GM12878 (cell line): ENCODE measurements around the gene SP100. TPM values are rescaled to one million over a fixed set of nuclear protein-coding genes. Genes with fewer than 3 reads are reported as not detected.

Experiments
- ATAC-seq: fragments of 200-7000 bp; cut with Tn5 transposase; 3 replicates; pipeline ENCODE4 v1.9.1; 2020; ENCODE audit warnings: mild to moderate bottlenecking, moderate library complexity
- BruUV-seq: library from RNA; stranded (reverse); fragments of 400-500 nt; replicated peaks from 2 replicates; lab custom pipeline; 2021; lab: Mats Ljungman, UMichigan
- CTCF ChIA-PET: fragments of 300-600 bp; sonication (Branson Sonifier 250); formaldehyde crosslinking; extraction: SDS; loops from one replicate; lab custom pipeline; 2021; ENCODE audit warnings: inconsistent platforms; lab: Yijun Ruan, JAX
- POLR2A ChIA-PET: fragments of 350-600 bp; formaldehyde crosslinking; extraction: SDS; loops from one replicate; lab custom pipeline; 2021; ENCODE audit warnings: inconsistent platforms; lab: Charles Lee
- RAD21 ChIA-PET: fragments of 300-600 bp; sonication (Branson Sonifier 250); formaldehyde crosslinking; loops from one replicate; lab custom pipeline; 2023; ENCODE audit warnings: antibody characterized with exemption; ENCODE audit not compliant: unreplicated experiment; lab: Charles Lee
- SMC1A ChIA-PET: fragments of 300-600 bp; sonication (Branson Sonifier 250); formaldehyde crosslinking; loops from one replicate; lab custom pipeline; 2023; ENCODE audit not compliant: unreplicated experiment, uncharacterized antibody; lab: Charles Lee
- DNase-seq: peaks from one replicate; pipeline ENCODE4 v3.0.0-alpha.2; 2011; ENCODE audit warnings: low read depth, low spot score
- FAIRE-seq: peaks from 3 replicates; lab custom pipeline; 2011; peaks lifted over from hg19 to GRCh38; lab: Jason Lieb, UNC
- H2AFZ ChIP-seq: 2 replicates; pipeline ENCODE4 v1.6.0; 2011; ENCODE audit warnings: low read depth, low read length, control low read depth; ENCODE audit not compliant: control insufficient read depth
- H3K27ac ChIP-seq: 2 replicates; pipeline ENCODE4 v1.5.1; 2011; ENCODE audit warnings: control low read depth; ENCODE audit not compliant: control insufficient read depth, insufficient read depth
- H3K27me3 ChIP-seq, 2 experiments: replicated peaks in 1 of 2; 2 replicates each; pipeline versions ENCODE4 v1.6.0 to v1.6.1; 2011; ENCODE audit warnings: low read length in 1 of 2; ENCODE audit not compliant: control insufficient read depth in 2 of 2, insufficient read depth in 2 of 2
- H3K36me3 ChIP-seq, 2 experiments: 2 replicates each; pipeline ENCODE4 v1.5.1; 2011; ENCODE audit warnings: low read length in 1 of 2; ENCODE audit not compliant: control insufficient read depth in 2 of 2, insufficient read depth in 2 of 2
- H3K4me1 ChIP-seq: 2 replicates; pipeline ENCODE4 v1.6.1; 2011; ENCODE audit warnings: mild to moderate bottlenecking, low read length, moderate library complexity, mixed read lengths; ENCODE audit not compliant: control insufficient read depth, insufficient read depth
- H3K4me2 ChIP-seq: 2 replicates; pipeline ENCODE4 v1.6.0; 2011; ENCODE audit warnings: control low read depth; ENCODE audit not compliant: control insufficient read depth, insufficient read depth
- H3K4me3 ChIP-seq: fragments of 200-600 bp; sonication (generic); 2 replicates; pipeline ENCODE4 v1.5.1; 2016
- H3K79me2 ChIP-seq: 2 replicates; pipeline ENCODE4 v1.6.0; 2011; ENCODE audit warnings: low read length; ENCODE audit not compliant: control insufficient read depth, insufficient read depth
- H3K9ac ChIP-seq: 2 replicates; pipeline ENCODE4 v1.8.0; 2011; ENCODE audit warnings: low read length, control low read depth, mixed read lengths; ENCODE audit not compliant: control insufficient read depth, insufficient read depth
- H3K9me3 ChIP-seq: replicated peaks from 3 replicates; pipeline ENCODE4 v1.5.1; 2011; ENCODE audit warnings: mild to moderate bottlenecking, low read length; ENCODE audit not compliant: control insufficient read depth, insufficient read depth
- H4K20me1 ChIP-seq: 2 replicates; pipeline ENCODE4 v1.6.0; 2011; ENCODE audit not compliant: control insufficient read depth, insufficient read depth
- CBX5 ChIP-seq: sonication (generic); IDR thresholded peaks from 2 replicates; pipeline ENCODE4 v1.6.1; 2016; ENCODE audit warnings: low read depth, moderate library complexity, mild to moderate bottlenecking, inconsistent platforms
- CHD4 ChIP-seq: fragments of 200-600 bp; sonication (generic); IDR thresholded peaks from 2 replicates; pipeline ENCODE4 v1.6.1; 2016; ENCODE audit warnings: mild to moderate bottlenecking
- EED ChIP-seq: sonication (generic); IDR thresholded peaks from 2 replicates; pipeline ENCODE4 v1.6.1; 2016; ENCODE audit warnings: antibody characterized with exemption, low read depth
- HDAC2 ChIP-seq: fragments of 200-600 bp; sonication (generic); IDR thresholded peaks from 2 replicates; pipeline ENCODE4 v1.6.1; 2017
- IKZF1 ChIP-seq: fragments of 450-650 bp; conservative IDR thresholded peaks from 2 replicates; pipeline ENCODE4 v1.6.1; 2017; ENCODE audit warnings: antibody characterized with exemption, mild to moderate bottlenecking
- IKZF2 ChIP-seq, 2 experiments: fragments of 450-650 bp; IDR thresholded peaks; 2 replicates each; pipeline ENCODE4 v1.6.1; 2017; ENCODE audit warnings: mild to moderate bottlenecking in 2 of 2, moderate library complexity in 2 of 2
- KAT2A ChIP-seq: conservative IDR thresholded peaks from 2 replicates; pipeline ENCODE4 v1.6.1; 2011; ENCODE audit warnings: low read depth, low read length; ENCODE audit not compliant: control insufficient read depth
- MYB ChIP-seq: fragments of 150-350 bp; IDR thresholded peaks from 2 replicates; pipeline ENCODE4 v1.6.1; 2014; ENCODE audit warnings: mild to moderate bottlenecking, low read depth, low read length, borderline replicate concordance
- MYC ChIP-seq: IDR thresholded peaks from 2 replicates; pipeline ENCODE4 v1.6.1; 2011; ENCODE audit warnings: mild to moderate bottlenecking, low read length, moderate library complexity, inconsistent platforms; ENCODE audit not compliant: insufficient read depth, insufficient replicate concordance, insufficient read length, severe bottlenecking
- NFXL1 ChIP-seq: fragments of 450-650 bp; IDR thresholded peaks from 2 replicates; pipeline ENCODE4 v1.6.1; 2017; ENCODE audit warnings: antibody characterized with exemption, mild to moderate bottlenecking, borderline replicate concordance
- NFYB ChIP-seq: IDR thresholded peaks from 2 replicates; pipeline ENCODE4 v1.6.1; 2011; ENCODE audit warnings: low read depth, mild to moderate bottlenecking, low read length, improper control_type of control experiment, moderate library complexity; ENCODE audit not compliant: insufficient read depth
- PBX3 ChIP-seq: IDR thresholded peaks from 2 replicates; pipeline ENCODE4 v1.6.1; 2011; ENCODE audit warnings: mild to moderate bottlenecking, low read depth, low read length, moderate library complexity; ENCODE audit not compliant: insufficient replicate concordance
- POLR2A ChIP-seq: IDR thresholded peaks from 2 replicates; pipeline ENCODE4 v1.6.1; 2011; ENCODE audit warnings: low read depth, mild to moderate bottlenecking, low read length
- POLR2AphosphoS2 ChIP-seq: IDR thresholded peaks from 2 replicates; pipeline ENCODE4 v1.6.1; 2011; ENCODE audit warnings: low read depth, mild to moderate bottlenecking, low read length, improper control_type of control experiment, moderate library complexity
- POLR2AphosphoS5 ChIP-seq: IDR thresholded peaks from 2 replicates; pipeline ENCODE4 v1.6.1; 2011; ENCODE audit warnings: mild to moderate bottlenecking, low read length, inconsistent platforms
- RUNX3 ChIP-seq: IDR thresholded peaks from 2 replicates; pipeline ENCODE4 v1.6.1; 2012; ENCODE audit warnings: low read length, inconsistent platforms
- SMC3 ChIP-seq: IDR thresholded peaks from 2 replicates; pipeline ENCODE4 v1.6.1; 2011; ENCODE audit warnings: low read length, improper control_type of control experiment, borderline replicate concordance
- STAT1 ChIP-seq: fragments of 450-650 bp; conservative IDR thresholded peaks from 2 replicates; pipeline ENCODE4 v1.6.1; 2014; ENCODE audit warnings: antibody characterized with exemption, mild to moderate bottlenecking
- TCF7 ChIP-seq: IDR thresholded peaks from 2 replicates; pipeline ENCODE4 v1.6.1; 2014; ENCODE audit warnings: antibody characterized with exemption, borderline replicate concordance
- ZNF207 ChIP-seq: fragments of 450-650 bp; IDR thresholded peaks from 2 replicates; pipeline ENCODE4 v1.6.1; 2014; ENCODE audit warnings: antibody characterized with exemption, mild to moderate bottlenecking, borderline replicate concordance
- ZNF274 ChIP-seq: IDR thresholded peaks from one replicate; pipeline ENCODE4 v1.8.0; 2011; ENCODE audit not compliant: insufficient read length, insufficient read depth
- WGBS: methylation state at CpG from one replicate; pipeline ENCODE4 v1.1.6; 2016; ENCODE audit warnings: low lambda C conversion rate; ENCODE audit not compliant: insufficient replicate concordance, insufficient coverage; ENCODE audit errors: missing lambda C conversion rate; 5-methylcytosine and 5-hydroxymethylcytosine counted together
- in situ Hi-C: fragments of 300-500 bp; cut with MboI; formaldehyde crosslinking; loops from 9 replicates; pipeline ENCODE4 v1.14.3; 2018; ENCODE audit warnings: mixed read lengths
- intact Hi-C: fragments of 100-400 bp; cut with micrococcal nuclease; formaldehyde crosslinking; loops from one replicate; pipeline ENCODE4 v1.14.2; 2022; ENCODE audit not compliant: unreplicated experiment
- polyA plus RNA-seq, 11 experiments: library from polyadenylated mRNA; depleted of rRNA in 4 of 11; unstranded in 6 of 11; stranded (reverse) in 5 of 11; fragments of >200 nt; fragmentation: Nextera tagmentation in 4 of 11; fragmentation: Illumina TruSeq in 1 of 11; extraction: Ambion mirVana in 4 of 11; extraction: Trizol in 1 of 11; gene quantifications; 1 replicate in 1 of 11; 2 replicates in 10 of 11; pipeline versions ENCODE4 v1.2.1 to v1.2.3, GENCODE V29; 2011 to 2016; ENCODE audit warnings: inconsistent platforms in 2 of 11, missing spikeins in 2 of 11, low read depth in 1 of 11
- total RNA-seq, 4 experiments: library from RNA; depleted of rRNA in 3 of 4; stranded (reverse); fragments of >200 nt in 3 of 4; fragmentation: Illumina TruSeq in 1 of 4; extraction: Trizol in 1 of 4; gene quantifications; 2 replicates each; pipeline versions ENCODE4 v1.2.1 to v1.2.3, GENCODE V29; 2013 to 2021

Gene SP100
- total and polyA plus RNA-seq, 10 of the 15 experiments (the other 5 are each of a cell fraction or from before 2014, with no cell fraction given) = 109 to 239 (median 180) TPM

- FAIRE-seq (no peak), ATAC-seq (peak; percentile 81), DNase-seq (no peak)
- Histone ChIP-seq H3K4me2 (peak overlapping the region; percentile 77), H3K9ac (no peak overlapping the region), H3K4me1 (peaks cover 15% of the 10 kb centered on the region), H3K79me2 (peaks cover 96% of the 10 kb centered on the region), H3K27ac (peak overlapping the region; percentile 51), H2AFZ (no peak overlapping the region), H3K4me3 (no peak overlapping the region; the same call in 1 of the 2 replicates)
- RAD21 ChIA-PET = interaction anchor here (0.8 kb wide), 1 partner anchor 155 kb away, joined by 5 read pairs; no protein-coding TSS in a partner anchor
- intact Hi-C loops = no loop called here
- CTCF ChIA-PET = interaction anchor here (0.6 to 2.2 kb wide), 2 partner anchors 13 to 490 kb away, joined by 3 to 8 read pairs; no protein-coding TSS in a partner anchor
- SMC1A ChIA-PET = interaction anchor here (0.6 to 4.4 kb wide), 8 partner anchors 10 to 1003 kb away, joined by 3 to 19 read pairs (median 4); partner anchors contain the start of gene SP100
- WGBS = 0% methylated on average over 1 of the region's 1 CpG
- no TSS peak for BruUV-seq
- POLR2A ChIA-PET = interaction anchor here (0.7 to 1.6 kb wide), 5 partner anchors 9 to 153 kb away, joined by 3 to 6 read pairs (median 3); no protein-coding TSS in a partner anchor
- in situ Hi-C loops = no loop called here
- no peak for TF ChIP-seq STAT1
- TF ChIP-seq MYC = no peak
- TF ChIP-seq PBX3 = no peak
- no peak for TF ChIP-seq TCF7
- TF ChIP-seq POLR2AphosphoS5 = 0 out of 2 replicates have a peak, but pooled peaks have one; percentile 24
- no peak for TF ChIP-seq CBX5
- TF ChIP-seq IKZF2 (IDR thresholded peaks at IDR 0.05) = peak; percentile 44 to 48; a peak in 3 of 4 replicates
- no peak for TF ChIP-seq ZNF274
- TF ChIP-seq POLR2A = peak; percentile 51; the same call in 1 of the 2 replicates
- TF ChIP-seq RUNX3 = peak; percentile 84
- TF ChIP-seq POLR2AphosphoS2 = no peak
- TF ChIP-seq EED = peak; percentile 62; the same call in 1 of the 2 replicates
- TF ChIP-seq KAT2A = no peak
- no peak for TF ChIP-seq HDAC2
- no peak for TF ChIP-seq NFXL1
- no peak for TF ChIP-seq MYB
- no peak for TF ChIP-seq NFYB
- TF ChIP-seq SMC3 = no peak
- no peak for TF ChIP-seq CHD4
- TF ChIP-seq IKZF1 = peak; percentile 57
- TF ChIP-seq ZNF207 = no peak
- TF ChIP-seq, all 136 proteins: peak for 6
- Histone ChIP-seq H3K9me3 (peaks cover 33% of the 10 kb centered on the region), H3K27me3 (no peaks in the 10 kb centered on the region), H3K36me3 (peaks cover 10 to 61% of the 10 kb centered on the region in 2 experiments), H4K20me1 (0 out of 2 replicates have a peak, but pooled peaks cover 6% of the 10 kb centered on the region)
These were observed 15.2 kb downstream of the SP100 start for GRCh38 chr2:230430957-230431910.
